Measurements from ENCODE around the gene DISC1.
"Not testable (repeated sequence)": the region's sequence is repeated elsewhere in the genome, so short reads cannot be mapped to it uniquely, and the experiment has no call there.

DISC1 gene

GRCh38 chr1:231645634-231646033, 19.0 kb downstream of the DISC1 start:
- not testable (repeated sequence) for H3K27ac ChIP-seq (ENCODE audit: low read depth, low read length); H3K27me3 ChIP-seq (ENCODE audit: control insufficient read depth in 1 of 2, insufficient read depth in 2 of 2, low read length in 2 of 2); H3K4me3 ChIP-seq (ENCODE audit: low read depth in 1 of 2, low read length in 2 of 2); H3K9me3 ChIP-seq (ENCODE audit: control insufficient read depth in 1 of 2, low read length in 2 of 2); H3K9ac ChIP-seq (ENCODE audit: low read depth in 1 of 2, low read length in 2 of 2); H3K4me1 ChIP-seq (ENCODE audit: control insufficient read depth in 1 of 2, insufficient read depth in 2 of 2, low read length in 2 of 2); H3K36me3 ChIP-seq (ENCODE audit: control insufficient read depth in 1 of 2, insufficient read depth in 2 of 2, low read length in 2 of 2)

DNA sequence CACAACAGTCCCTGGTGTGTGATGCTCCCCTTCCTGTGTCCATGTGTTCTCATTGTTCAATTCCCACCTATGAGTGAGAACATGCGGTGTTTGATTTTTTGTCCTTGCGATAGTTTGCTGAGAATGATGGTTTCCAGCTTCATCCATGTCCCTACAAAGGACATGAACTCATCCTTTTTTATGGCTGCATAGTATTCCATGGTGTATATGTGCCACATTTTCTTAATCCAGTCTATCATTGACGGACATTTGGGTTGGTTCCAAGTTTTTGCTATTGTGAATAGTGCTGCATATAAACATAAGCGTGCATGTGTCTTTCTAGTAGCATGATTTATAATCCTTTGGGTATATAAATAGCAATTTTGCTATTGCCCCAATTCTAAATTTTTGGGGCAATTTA, 19.6 kb downstream of the DISC1 start:
- not testable (repeated sequence) for H3K27ac ChIP-seq (ENCODE audit: low read depth, low read length); H3K4me3 ChIP-seq (ENCODE audit: low read depth in 1 of 2, low read length in 2 of 2); H3K36me3 ChIP-seq (ENCODE audit: control insufficient read depth in 1 of 2, insufficient read depth in 2 of 2, low read length in 2 of 2); H3K27me3 ChIP-seq (ENCODE audit: control insufficient read depth in 1 of 2, insufficient read depth in 2 of 2, low read length in 2 of 2); H3K4me1 ChIP-seq (ENCODE audit: control insufficient read depth in 1 of 2, insufficient read depth in 2 of 2, low read length in 2 of 2); H3K9me3 ChIP-seq (ENCODE audit: control insufficient read depth in 1 of 2, low read length in 2 of 2); H3K9ac ChIP-seq (ENCODE audit: low read depth in 1 of 2, low read length in 2 of 2)

GRCh38 chr1:231651621-231652260, 25.2 kb downstream of the DISC1 start:
- H3K9ac ChIP-seq (ENCODE audit: low read depth in 1 of 2, low read length in 2 of 2); H3K4me3 ChIP-seq (ENCODE audit: low read depth in 1 of 2, low read length in 2 of 2); H3K27me3 ChIP-seq (ENCODE audit: control insufficient read depth in 1 of 2, insufficient read depth in 2 of 2, low read length in 2 of 2); H3K36me3 ChIP-seq (ENCODE audit: control insufficient read depth in 1 of 2, insufficient read depth in 2 of 2, low read length in 2 of 2); H3K4me1 ChIP-seq (ENCODE audit: control insufficient read depth in 1 of 2, insufficient read depth in 2 of 2, low read length in 2 of 2); H3K9me3 ChIP-seq (ENCODE audit: control insufficient read depth in 1 of 2, low read length in 2 of 2); H3K27ac ChIP-seq (ENCODE audit: low read depth, low read length): not testable (repeated sequence)

DNA sequence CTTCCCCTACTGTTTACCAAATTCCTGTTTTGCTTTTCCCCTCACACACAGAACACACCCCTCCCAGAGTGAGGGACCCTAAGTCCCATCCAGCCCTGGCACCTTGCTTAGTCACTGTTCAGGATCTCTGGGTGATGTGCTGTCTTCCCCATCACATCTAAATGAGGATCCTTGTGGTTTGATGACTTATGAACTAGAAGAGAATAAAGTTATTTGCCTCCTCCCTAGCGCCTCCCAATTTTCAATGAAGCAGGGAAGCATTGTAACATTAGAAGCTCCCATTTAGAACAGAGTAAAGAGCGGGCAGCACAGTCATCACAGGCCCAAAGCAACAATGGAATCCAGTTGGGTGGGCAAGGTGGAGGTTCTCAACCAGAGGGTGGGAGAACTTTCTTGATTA, 27.0 kb downstream of the DISC1 start:
- Histone ChIP-seq H3K27ac (ENCODE audit: low read depth, low read length) (no peak overlapping the region), H3K4me1 (ENCODE audit: control insufficient read depth in 1 of 2, insufficient read depth in 2 of 2, low read length in 2 of 2) (no peaks in the 10 kb centered on the region), H3K9ac (ENCODE audit: low read depth in 1 of 2, low read length in 2 of 2) (no peak overlapping the region), H3K9me3 (ENCODE audit: control insufficient read depth in 1 of 2, low read length in 2 of 2) (peaks cover 0 to 5% of the 10 kb centered on the region in 2 donors), H3K36me3 (ENCODE audit: control insufficient read depth in 1 of 2, insufficient read depth in 2 of 2, low read length in 2 of 2) (no peaks in the 10 kb centered on the region), H3K4me3 (ENCODE audit: low read depth in 1 of 2, low read length in 2 of 2) (no peak overlapping the region), H3K27me3 (ENCODE audit: control insufficient read depth in 1 of 2, insufficient read depth in 2 of 2, low read length in 2 of 2) (no peaks in the 10 kb centered on the region)

GRCh38 chr1:231656741-231657140, 30.2 kb downstream of the DISC1 start:
- Histone ChIP-seq H3K27ac (ENCODE audit: low read depth, low read length) (no peak overlapping the region), H3K9ac (ENCODE audit: low read depth in 1 of 2, low read length in 2 of 2) (no peak overlapping the region), H3K9me3 (ENCODE audit: control insufficient read depth in 1 of 2, low read length in 2 of 2) (peaks cover 0 to 5% of the 10 kb centered on the region in 2 donors), H3K4me1 (ENCODE audit: control insufficient read depth in 1 of 2, insufficient read depth in 2 of 2, low read length in 2 of 2) (no peaks in the 10 kb centered on the region), H3K4me3 (ENCODE audit: low read depth in 1 of 2, low read length in 2 of 2) (no peak overlapping the region), H3K27me3 (ENCODE audit: control insufficient read depth in 1 of 2, insufficient read depth in 2 of 2, low read length in 2 of 2) (no peaks in the 10 kb centered on the region), H3K36me3 (ENCODE audit: control insufficient read depth in 1 of 2, insufficient read depth in 2 of 2, low read length in 2 of 2) (no peaks in the 10 kb centered on the region)

GRCh38 chr1:231658223-231658622, 31.6 kb downstream of the DISC1 start:
- H3K27me3 ChIP-seq (ENCODE audit: control insufficient read depth in 1 of 2, insufficient read depth in 2 of 2, low read length in 2 of 2); H3K4me3 ChIP-seq (ENCODE audit: low read depth in 1 of 2, low read length in 2 of 2); H3K9me3 ChIP-seq (ENCODE audit: control insufficient read depth in 1 of 2, low read length in 2 of 2); H3K9ac ChIP-seq (ENCODE audit: low read depth in 1 of 2, low read length in 2 of 2); H3K36me3 ChIP-seq (ENCODE audit: control insufficient read depth in 1 of 2, insufficient read depth in 2 of 2, low read length in 2 of 2); H3K27ac ChIP-seq (ENCODE audit: low read depth, low read length); H3K4me1 ChIP-seq (ENCODE audit: control insufficient read depth in 1 of 2, insufficient read depth in 2 of 2, low read length in 2 of 2): not testable (repeated sequence)

- Histone ChIP-seq H3K4me1 (ENCODE audit: control insufficient read depth in 1 of 2, insufficient read depth in 2 of 2, low read length in 2 of 2) (no peaks in the 10 kb centered on the region), H3K27ac (ENCODE audit: low read depth, low read length) (no peak overlapping the region), H3K9ac (ENCODE audit: low read depth in 1 of 2, low read length in 2 of 2) (no peak overlapping the region), H3K27me3 (ENCODE audit: control insufficient read depth in 1 of 2, insufficient read depth in 2 of 2, low read length in 2 of 2) (no peaks in the 10 kb centered on the region), H3K4me3 (ENCODE audit: low read depth in 1 of 2, low read length in 2 of 2) (no peak overlapping the region), H3K9me3 (ENCODE audit: control insufficient read depth in 1 of 2, low read length in 2 of 2) (peaks cover 0 to 5% of the 10 kb centered on the region in 2 donors), H3K36me3 (ENCODE audit: control insufficient read depth in 1 of 2, insufficient read depth in 2 of 2, low read length in 2 of 2) (no peaks in the 10 kb centered on the region)
These were observed 33.6 kb downstream of the DISC1 start for GRCh38 chr1:231660198-231660597.

- H3K27me3 ChIP-seq (ENCODE audit: control insufficient read depth in 1 of 2, insufficient read depth in 2 of 2, low read length in 2 of 2) = no peaks in the 10 kb centered on the region
- H3K4me3 ChIP-seq (ENCODE audit: low read depth in 1 of 2, low read length in 2 of 2) = no peak overlapping the region
- no peak overlapping the region for H3K9ac ChIP-seq (ENCODE audit: low read depth in 1 of 2, low read length in 2 of 2)
- no peaks in the 10 kb centered on the region for H3K9me3 ChIP-seq (ENCODE audit: control insufficient read depth in 1 of 2, low read length in 2 of 2)
- no peaks in the 10 kb centered on the region for H3K36me3 ChIP-seq (ENCODE audit: control insufficient read depth in 1 of 2, insufficient read depth in 2 of 2, low read length in 2 of 2)
- H3K27ac ChIP-seq (ENCODE audit: low read depth, low read length) = no peak overlapping the region
- no peaks in the 10 kb centered on the region for H3K4me1 ChIP-seq (ENCODE audit: control insufficient read depth in 1 of 2, insufficient read depth in 2 of 2, low read length in 2 of 2)
These were observed 36.7 kb downstream of the DISC1 start for GRCh38 chr1:231663211-231663792.

GRCh38 chr1:231665101-231665500, 38.5 kb downstream of the DISC1 start:
- H3K27me3 ChIP-seq (ENCODE audit: control insufficient read depth in 1 of 2, insufficient read depth in 2 of 2, low read length in 2 of 2) = no peaks in the 10 kb centered on the region
- H3K4me3 ChIP-seq (ENCODE audit: low read depth in 1 of 2, low read length in 2 of 2) = no peak overlapping the region
- no peaks in the 10 kb centered on the region for H3K36me3 ChIP-seq (ENCODE audit: control insufficient read depth in 1 of 2, insufficient read depth in 2 of 2, low read length in 2 of 2)

GRCh38 chr1:231665726-231666125, 39.1 kb downstream of the DISC1 start:
- Histone ChIP-seq H3K9me3 (ENCODE audit: control insufficient read depth in 1 of 2, low read length in 2 of 2) (peaks cover 0 to 3% of the 10 kb centered on the region in 2 donors), H3K36me3 (ENCODE audit: control insufficient read depth in 1 of 2, insufficient read depth in 2 of 2, low read length in 2 of 2) (no peaks in the 10 kb centered on the region), H3K4me1 (ENCODE audit: control insufficient read depth in 1 of 2, insufficient read depth in 2 of 2, low read length in 2 of 2) (no peaks in the 10 kb centered on the region), H3K4me3 (ENCODE audit: low read depth in 1 of 2, low read length in 2 of 2) (no peak overlapping the region), H3K27ac (ENCODE audit: low read depth, low read length) (no peak overlapping the region), H3K9ac (ENCODE audit: low read depth in 1 of 2, low read length in 2 of 2) (no peak overlapping the region), H3K27me3 (ENCODE audit: control insufficient read depth in 1 of 2, insufficient read depth in 2 of 2, low read length in 2 of 2) (no peaks in the 10 kb centered on the region)

More at GRCh38 chr1:231665101-231665500, 38.5 kb downstream of the DISC1 start:
- Histone ChIP-seq H3K27ac (ENCODE audit: low read depth, low read length) (no peak overlapping the region), H3K9me3 (ENCODE audit: control insufficient read depth in 1 of 2, low read length in 2 of 2) (no peaks in the 10 kb centered on the region), H3K4me1 (ENCODE audit: control insufficient read depth in 1 of 2, insufficient read depth in 2 of 2, low read length in 2 of 2) (no peaks in the 10 kb centered on the region), H3K9ac (ENCODE audit: low read depth in 1 of 2, low read length in 2 of 2) (no peak overlapping the region)
